GM18499 (cell line): Measurements from ENCODE around the gene PIGU.
"Not testable (repeated sequence)": the region's sequence is repeated elsewhere in the genome, so short reads cannot be mapped to it uniquely, and the experiment has no call there.

Experiments used
- ATAC-seq: cut with Tn5 transposase; IDR thresholded peaks from one replicate; pipeline ENCODE4 v1.9.1; 2021; ENCODE audit warnings: moderate number of reproducible peaks; ENCODE audit not compliant: insufficient read depth, unreplicated experiment

The PIGU gene

DNA sequence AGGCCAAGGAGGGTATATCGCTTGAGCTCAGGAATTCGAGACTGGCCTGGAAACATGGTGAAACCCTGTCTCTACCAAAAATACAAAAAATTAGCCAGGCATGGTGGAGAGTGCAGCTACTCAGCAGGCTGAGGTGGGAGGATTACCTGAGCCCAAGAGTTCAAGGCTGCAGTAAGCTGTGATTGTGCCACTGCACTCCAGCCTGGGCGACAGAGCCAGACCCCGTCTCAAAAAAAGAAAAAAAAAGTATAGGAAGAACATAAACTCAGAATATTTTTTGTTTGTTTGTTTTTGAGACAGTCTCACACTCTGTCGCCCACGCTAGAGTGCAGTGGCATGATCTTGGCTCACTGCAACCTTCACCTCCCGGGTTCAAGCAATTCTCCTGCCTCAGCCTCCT, 12.1 kb downstream of the PIGU start:
- not testable (repeated sequence) for ATAC-seq

DNA sequence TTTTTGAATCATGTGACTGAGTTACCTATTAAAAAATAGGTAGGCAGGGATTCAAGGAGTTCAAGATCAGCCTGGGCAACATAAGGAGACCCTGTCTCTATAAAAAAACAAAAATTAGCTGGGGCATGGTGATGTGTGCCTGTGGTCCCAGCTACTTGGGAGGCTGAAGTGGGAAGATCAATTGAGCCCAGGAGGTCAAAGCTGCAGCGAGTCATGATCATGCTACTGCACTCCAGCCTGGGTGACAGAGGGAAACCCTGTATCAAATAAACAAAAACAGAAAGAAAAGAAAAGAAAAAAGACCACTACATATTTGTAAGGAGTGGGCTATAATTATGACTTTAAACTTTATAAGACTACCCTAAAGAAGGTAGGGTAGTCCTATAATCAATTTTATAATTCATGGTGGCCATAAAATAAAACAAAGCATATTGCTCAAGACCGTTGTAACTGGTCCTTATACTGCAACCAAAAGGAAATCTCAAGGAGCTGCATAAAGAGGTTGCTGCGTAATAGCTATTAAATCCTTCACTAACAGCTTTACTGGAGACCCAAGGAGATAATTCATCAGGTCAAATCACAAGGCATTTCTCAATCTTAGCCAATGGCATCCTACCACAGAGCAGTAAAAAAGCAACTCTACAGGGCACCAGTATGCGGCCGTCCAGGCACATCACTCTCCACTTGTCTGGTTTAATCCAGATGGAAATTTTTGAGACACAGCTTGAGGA, 13.5 kb downstream of the PIGU start:
- ATAC-seq = no peak

DNA sequence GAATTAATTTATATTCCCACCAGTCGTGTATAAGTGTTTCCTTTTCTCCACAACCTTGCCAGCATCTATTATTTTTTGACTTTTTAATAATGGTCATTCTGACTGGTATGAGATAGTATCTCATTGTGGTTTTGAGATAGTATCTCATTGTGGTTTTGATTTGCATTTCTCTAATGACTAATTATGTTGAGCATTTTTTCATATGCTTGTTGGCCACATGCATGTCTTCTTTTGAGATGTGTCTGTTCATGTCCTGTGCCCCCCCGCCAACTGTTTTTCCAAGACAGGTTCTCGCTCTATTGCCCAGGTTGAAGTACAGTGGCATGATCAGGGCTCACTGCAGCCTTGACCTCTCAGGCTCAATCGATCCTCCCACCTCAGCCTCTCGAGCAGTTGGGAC, 15.1 kb downstream of the PIGU start:
- ATAC-seq = not testable (repeated sequence)

DNA sequence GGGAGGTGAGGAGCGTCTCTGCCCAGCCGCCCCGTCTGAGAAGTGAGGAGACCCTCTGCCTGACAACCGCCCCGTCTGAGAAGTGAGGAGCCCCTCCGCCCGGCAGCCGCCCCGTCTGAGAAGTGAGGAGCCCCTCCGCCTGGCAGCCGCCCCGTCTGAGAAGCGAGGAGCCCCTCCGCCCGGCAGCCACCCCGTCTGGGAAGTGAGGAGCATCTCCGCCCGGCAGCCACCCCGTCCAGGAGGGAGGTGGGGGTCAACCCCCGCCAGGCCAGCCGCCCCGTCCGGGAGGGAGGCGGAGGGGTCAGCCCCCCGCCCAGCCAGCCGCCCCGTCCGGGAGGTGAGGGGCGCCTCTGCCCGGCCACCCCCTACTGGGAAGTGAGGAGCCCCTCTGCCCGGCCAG, 18.2 kb downstream of the PIGU start:
- not testable (repeated sequence) for ATAC-seq

DNA sequence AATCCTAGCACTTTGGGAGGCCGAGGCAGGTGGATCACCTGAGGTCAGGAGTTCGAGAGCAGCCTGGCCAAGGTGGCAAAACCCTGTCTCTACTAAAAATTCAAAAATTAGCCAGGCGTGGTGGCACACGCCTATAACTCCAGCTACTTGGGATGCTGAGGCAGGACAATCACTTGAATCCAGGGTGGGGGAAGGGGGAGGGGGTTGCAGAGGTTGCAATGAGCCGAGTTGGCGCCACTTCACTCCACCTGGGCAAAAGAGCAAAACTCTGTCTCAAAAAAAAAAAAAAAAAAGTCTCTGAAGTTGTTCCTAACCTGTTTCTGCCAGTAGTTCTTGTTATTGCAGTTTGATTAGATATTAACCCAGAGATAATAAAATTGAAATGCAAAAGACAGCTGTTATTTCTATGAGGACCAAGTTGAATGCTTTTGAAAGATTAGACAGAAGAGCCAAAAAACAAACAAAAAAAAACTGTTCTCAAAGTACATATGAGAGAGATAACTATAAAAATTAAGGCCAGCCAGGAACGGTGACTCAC, 22.6 kb downstream of the PIGU start:
- ATAC-seq = no peak

DNA sequence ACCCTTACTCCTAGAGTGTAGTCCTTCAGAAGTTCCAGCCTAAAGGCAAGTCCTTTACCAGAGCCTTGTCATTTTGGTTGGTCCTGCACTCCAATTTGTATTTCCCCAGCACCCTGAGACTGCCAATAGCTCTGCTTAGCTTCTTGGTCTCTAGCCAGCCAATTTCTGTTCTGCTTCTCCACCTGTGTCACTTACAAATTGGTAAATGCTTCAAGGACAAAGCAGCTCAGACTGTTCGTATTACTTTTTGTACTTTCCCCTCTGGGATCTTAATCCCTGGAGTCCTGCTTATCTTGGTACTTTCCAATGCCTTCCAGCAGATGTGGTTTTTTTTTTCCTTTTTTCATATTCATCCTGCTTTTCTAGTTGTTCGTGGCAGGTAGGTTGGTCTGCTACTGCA, 25.7 kb downstream of the PIGU start:
- no peak for ATAC-seq

DNA sequence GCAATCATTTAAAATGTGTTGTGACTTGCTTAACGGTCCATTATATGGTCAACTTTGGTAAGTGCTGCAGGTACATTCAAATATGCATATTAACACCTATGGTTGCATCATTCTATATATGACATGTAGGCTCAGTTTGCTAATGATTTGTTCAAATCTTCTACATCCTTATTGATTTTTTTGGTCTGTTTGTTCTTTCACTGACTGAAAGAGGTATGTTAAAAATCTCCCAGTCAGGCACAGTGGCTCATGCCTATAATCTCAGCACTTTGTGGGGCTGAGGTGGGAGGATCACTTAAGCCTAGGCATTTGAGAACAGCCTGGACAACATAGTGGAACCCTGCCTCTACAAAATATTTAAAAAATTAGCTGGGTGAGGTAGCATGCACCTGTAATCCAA, 29.2 kb downstream of the PIGU start:
- ATAC-seq = no peak

DNA sequence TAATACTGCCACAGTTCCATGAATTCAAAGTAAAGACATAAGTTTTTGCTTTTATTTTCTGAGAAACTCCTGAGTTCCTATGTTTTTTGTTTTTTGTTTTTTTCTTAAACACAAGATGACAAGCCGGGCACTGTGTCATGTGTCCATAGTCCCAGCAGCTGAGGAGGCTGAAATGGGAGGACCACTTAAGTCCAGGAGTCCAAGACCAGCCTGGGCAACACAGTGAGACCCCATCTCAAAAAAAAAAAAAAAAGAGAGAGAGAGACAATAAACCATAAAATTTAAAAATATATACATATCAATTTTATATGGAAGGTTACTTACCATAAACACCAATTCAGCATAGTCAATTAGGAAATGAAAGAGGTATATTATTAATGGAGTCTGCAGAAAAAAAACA, 31.9 kb downstream of the PIGU start:
- ATAC-seq = no peak

DNA sequence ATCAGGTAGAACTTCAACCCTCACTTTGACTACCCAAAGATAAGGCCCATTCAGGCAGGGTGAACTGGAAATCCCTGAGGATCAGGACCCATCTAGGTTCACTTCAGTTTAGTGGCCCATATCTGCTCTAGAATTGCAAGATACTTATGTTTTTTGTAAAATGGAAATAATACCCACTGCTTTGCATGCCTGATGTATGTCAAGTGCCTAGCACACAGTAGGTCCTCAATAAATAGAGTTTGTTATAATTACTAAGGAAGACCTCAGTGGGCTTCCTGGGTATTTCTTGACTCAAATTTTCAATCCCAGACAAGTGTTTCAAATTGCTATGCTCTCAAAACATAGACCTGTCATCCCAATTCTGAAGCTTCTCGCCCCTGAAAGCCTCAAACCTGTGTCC, 32.5 kb downstream of the PIGU start:
- no peak for ATAC-seq

DNA sequence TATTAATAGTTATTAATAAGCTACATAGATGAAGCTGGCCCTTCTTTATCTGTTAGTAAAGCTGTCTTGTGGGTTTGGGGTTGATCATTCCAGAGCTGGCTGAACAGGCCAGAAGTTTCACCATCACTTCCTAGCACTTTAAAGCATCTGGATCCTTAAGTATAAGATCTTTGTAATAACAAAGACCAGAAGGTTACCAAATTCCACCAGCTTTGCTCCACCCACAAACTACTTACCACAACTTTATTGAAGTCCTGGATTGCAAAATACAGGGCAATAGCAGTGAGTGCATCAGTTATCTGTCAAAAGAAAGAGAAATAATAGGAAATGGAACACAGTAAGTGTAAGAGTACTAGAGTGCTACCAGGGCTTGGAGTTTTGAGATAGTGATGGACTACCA, 33.0 kb downstream of the PIGU start:
- ATAC-seq = no peak

DNA sequence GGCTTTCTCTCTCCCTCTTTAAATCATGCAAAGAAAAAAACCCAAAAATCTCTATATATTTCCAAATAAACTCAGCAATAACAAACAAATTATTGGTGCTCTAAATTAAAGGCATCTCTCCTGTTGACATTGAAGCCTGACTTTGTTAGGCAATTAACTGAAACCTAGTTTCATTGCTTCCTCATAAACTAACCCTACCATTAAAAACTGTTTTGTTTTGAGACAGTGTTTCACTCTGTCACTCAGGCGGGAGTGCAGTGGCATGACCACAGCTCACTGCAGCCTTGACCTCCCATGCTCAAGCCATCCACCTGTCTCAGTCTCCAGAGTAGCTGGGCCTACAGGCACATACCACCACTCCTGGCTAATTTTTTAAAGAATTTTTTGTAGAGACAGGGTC, 34.9 kb downstream of the PIGU start:
- ATAC-seq = no peak

DNA sequence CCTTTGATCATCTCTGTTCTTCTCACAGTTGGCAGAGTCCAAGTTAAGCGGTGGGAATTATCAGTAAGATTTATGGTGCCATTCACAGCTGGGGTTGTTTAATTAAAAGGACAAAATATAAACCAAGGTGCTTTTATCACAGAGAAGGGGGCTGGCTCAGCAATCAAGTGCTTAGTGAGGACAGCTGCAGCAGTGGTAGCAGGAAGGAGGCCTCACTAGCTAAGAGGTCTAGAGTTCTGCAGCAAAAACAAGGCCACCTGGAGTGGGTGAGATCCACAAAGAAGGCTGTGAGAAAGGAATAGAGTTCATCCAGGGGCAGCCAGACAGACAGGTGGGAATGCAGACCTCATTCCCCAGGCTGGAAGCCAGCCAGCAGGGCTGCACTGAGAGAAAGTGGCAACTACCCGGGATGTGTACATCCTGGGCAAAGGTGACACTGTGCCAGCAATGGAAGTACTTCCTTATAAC, 37.1 kb downstream of the PIGU start:
- ATAC-seq = no peak

DNA sequence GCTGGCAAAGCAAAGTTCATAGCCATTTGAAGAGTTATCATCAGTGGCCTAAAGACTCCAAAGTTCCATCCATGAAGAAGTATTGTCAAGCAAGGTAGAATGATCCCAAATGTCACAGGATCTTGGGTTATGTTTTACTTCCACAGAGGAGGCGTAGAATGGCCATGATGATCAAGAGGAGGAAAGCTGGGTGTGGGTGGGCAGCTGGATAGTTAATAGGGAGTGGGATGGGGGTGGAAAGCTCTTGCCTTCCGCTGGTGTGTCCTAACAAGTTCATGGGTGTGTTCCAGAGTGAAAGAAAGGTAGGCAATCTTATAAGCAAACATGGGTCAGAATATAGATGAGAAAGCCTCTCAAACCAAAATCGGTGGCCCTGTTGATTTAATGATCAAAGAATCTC, 38.4 kb downstream of the PIGU start:
- ATAC-seq = no peak

DNA sequence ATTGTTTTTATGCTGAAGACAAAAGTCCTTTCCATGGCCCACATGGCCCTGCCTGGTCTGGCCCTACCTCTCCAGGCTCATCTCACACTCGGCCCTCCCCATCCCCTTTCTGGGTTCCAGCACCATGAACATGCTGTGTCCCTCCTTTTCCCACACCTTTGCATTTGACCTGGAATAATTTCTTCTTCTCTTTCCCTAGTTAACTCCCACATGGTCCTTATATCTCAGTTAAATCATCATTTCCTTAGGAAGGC, 38.9 kb downstream of the PIGU start:
- no peak for ATAC-seq

DNA sequence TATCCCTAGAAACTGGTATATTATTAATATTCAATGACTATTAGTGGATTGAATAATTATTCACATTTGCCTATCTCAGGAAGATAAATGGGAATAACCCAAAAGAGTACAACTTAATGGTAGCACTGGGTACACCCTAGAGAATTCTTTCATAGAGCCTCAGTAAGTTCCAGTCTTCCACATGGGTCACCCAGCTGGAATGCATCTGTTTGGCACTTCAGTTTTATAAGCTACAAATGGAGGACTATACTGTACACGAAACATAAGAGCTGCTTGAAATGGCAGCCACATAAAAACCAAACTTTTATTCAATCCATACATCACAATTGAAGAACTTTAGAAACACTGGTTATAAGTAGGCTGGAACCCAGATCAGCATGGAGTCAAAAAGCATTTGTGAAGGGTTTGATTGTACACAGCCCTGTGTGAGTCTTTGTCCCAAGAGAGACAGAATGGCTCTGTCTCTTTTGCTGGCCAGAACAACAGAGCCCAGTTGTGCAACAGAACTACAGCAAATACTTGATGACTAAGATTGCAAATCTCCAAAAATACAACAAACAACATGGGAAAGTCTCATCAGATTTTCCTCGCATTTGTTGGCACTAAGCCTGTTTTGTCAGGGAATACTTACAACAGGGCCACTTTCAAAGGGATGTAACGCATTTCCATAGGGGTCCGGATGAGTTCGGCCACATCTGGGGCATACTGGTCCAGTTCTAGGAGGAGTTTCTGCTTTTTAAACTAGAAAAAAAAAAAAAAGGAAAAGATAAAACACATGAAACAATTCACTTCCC, 39.5 kb downstream of the PIGU start:
- no peak for ATAC-seq

DNA sequence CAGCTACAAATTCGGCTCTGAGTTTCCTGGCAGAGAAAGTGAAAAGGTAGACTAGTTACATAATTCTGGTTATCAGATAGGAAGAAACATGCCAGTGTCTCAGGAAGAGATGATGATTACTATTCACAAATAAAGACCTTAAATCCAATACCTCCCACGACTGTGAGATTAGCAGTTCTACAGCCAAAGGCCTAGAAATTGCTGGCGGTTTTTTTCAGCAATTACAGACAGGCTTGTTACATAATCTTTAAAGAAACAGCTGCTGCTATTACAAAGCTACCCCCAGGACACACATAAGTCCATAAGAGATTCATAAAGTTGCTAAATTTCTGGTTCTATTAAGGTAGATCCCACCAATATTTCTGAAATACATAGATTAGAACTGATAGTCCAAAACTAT, 40.2 kb downstream of the PIGU start:
- ATAC-seq = no peak

DNA sequence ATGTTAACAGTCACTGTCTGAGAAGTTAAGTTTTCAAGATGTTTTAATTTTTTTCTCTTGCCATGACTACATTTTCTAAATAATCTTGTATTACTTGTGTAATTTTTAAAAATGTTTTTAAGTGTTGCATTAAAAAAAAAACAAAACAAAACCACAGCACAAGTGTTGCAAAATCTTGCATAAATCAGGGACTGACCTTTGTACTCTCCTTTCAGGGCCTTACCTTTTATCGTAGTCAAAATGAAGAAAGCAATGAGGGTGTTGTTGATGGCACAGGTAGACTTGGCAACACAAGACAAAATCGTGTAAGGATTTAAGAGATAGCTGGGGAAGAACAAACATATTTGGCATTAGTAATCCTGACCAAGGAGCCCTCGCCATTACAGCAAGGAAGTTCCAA, 42.5 kb downstream of the PIGU start:
- no peak for ATAC-seq

DNA sequence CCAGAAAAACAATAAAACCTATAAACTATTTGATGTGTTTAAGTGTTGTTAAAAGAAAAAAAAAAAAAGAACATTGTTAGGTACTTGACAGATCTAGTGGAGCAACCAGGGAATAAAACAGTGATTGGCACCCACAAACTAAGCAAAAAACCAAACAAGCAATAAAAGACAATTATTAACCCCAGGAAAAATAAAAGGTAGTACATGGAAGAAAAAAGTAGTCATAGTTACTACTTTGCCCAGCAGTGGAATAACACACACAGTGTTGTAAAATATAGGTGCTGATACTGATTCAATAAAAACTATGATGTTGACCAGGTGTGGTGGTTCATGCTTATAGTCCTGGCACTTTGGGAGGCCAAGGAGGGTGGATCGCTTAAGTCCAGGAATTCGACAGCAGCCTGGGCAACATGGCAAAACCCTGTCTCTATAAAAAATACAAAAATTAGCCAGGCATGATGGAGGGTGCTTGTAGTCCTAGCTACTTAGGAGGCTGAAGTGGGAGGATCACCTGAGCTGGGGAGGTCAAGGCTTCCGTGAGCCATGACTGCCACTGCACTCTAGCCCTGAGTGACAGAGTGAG, 43.9 kb downstream of the PIGU start:
- ATAC-seq = no peak

DNA sequence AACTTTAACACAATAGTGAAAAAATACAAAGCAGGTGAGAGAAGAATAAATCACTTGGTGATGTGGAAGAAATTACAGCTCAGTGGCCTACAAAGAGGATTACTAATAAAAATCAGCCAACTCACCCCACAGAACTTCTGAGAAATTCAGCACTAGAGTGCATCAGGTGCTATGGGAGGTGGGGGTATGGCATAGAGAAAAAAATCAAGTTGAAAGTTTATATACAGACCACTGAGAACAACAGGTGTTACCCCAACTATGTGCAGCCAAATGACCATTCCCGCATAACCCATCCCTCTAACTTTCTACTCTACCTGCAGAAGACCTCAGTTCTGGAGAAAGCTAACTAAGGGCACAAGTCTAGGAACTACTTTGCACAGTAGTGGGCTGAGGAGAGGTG, 47.0 kb downstream of the PIGU start:
- ATAC-seq = no peak

DNA sequence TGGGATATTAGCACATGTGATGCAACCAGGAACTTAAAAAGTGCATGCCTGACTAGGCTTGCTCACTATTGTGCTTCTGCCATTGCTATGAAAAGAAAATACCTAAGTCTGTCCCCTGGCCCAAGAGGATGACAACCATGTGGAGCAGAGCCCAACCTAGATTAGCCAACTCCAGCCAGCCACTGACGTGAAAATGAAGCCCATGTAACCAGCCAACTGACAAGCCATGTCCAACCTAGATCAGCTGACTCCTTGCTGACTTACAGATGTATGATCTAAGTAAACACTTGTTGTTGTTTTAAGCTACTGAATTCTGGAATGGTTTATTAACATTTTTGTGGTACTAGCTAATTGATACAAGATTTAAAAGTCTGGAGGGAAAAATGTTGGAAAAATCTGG, 47.5 kb downstream of the PIGU start:
- no peak for ATAC-seq

DNA sequence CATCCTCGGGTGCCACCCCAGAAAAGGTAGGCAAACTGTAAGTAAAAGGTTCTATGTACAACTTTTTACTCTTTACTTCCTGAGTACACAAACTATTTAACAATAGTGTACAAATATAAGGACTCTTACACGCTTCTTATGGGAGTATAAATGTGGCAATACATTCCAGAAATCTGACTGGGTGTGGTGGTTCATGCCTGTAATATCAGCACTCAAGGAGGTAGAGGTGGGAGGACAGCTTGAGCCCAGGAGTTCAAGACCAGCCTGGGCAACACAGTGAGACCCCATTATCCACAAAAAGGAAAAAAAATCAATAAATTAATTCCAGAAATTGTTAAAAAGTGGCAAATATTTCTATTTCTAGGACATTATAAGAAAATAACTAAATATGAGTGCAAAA, 48.9 kb downstream of the PIGU start:
- no peak for ATAC-seq

DNA sequence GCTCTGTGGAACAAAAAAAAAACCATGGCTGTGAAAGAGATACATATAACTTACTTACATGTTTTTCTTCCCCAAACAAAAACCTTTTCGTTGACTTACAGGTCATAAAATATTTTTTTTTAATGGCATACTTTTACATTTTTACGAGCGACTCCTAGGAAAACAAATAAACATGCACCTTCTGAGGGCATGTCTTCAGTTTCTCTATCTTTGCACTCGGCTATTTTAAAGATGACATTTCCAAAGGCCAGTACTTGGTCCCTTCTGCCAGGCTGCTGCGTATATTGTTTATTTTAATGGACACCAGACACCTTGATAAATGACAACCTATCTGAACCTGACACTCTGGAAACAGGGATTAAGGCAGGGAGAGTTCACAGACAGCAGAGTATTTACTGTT, 49.4 kb downstream of the PIGU start:
- no peak for ATAC-seq
